Neuron (in vitro differentiated cells): ENCODE results near the gene MGMT.

Experiments used
- H2AFZ ChIP-seq: one replicate; pipeline ENCODE4 v1.6.1; 2013; ENCODE audit warnings: low read depth, mild to moderate bottlenecking, inconsistent platforms, low read length, moderate library complexity
- H3K27me3 ChIP-seq: one replicate; pipeline ENCODE4 v1.6.1; 2013; ENCODE audit warnings: low read length; ENCODE audit not compliant: insufficient read depth
- H3K36me3 ChIP-seq: one replicate; pipeline ENCODE4 v1.6.1; 2013; ENCODE audit warnings: low read length; ENCODE audit not compliant: insufficient read depth
- H3K4me1 ChIP-seq: one replicate; pipeline ENCODE4 v1.6.1; 2013; ENCODE audit warnings: low read length; ENCODE audit not compliant: insufficient read depth
- H3K4me3 ChIP-seq: 2 replicates; pipeline ENCODE4 v1.5.1; 2013; ENCODE audit warnings: mild to moderate bottlenecking, low read length, moderate library complexity
- H3K9me3 ChIP-seq: one replicate; pipeline ENCODE4 v1.6.1; 2013; ENCODE audit warnings: low read length

The MGMT gene

DNA sequence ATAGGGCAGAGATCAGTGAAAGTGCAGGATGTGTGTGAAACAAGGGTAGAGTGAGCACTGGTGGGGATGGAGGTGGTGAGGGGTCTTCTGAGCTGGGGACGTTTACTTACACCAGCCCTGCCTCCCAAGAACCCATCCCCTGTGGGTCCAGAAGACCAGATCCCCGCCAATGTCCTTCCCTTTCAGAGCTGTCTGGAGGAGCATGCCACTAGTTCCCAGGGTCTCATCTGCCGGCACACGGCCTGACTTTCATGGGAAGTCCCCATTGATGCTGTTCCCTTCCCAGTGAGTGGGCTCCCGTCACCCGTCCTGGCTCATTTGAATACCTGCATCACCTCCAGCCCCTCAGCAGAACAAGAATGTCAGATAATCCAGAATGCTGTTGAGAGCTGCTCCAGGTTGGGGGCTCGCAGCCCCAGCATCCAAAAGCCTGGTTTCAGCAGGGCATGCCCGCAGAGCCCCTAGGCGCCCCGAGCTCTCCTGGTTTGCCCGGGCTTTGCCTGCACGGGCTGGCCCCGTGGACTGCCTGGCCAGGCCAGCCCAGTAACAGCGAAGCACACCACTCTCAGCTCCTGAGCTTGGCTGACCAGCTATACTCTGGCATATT lies 246.7 kb downstream of the MGMT start:
- no peaks in the 10 kb centered on the region for H3K27me3 ChIP-seq
- H3K9me3 ChIP-seq, result no peaks in the 10 kb centered on the region
- no peaks in the 10 kb centered on the region for H3K4me1 ChIP-seq
- H2AFZ ChIP-seq, result no peak overlapping the region
- no peak overlapping the region for H3K4me3 ChIP-seq
- H3K36me3 ChIP-seq, result no peaks in the 10 kb centered on the region

DNA sequence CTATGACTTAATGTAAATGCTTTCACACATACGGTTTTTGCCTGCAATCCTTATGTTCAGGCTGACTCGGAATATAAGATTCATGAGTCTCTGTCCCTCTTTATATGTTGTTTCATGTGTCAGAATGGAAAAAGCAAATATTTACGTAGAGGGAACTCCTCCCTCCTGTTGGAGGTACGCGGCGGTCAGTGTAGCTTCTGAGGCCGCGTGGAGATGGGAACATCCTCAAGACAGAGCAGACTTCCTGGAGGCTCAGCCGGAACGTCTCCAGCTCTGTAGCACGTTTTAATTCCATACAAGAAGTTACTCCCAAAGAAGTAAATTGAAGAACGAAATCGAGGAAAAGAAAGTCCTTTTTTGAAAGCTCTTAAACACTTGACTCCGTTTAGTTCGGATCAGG lies 248.8 kb downstream of the MGMT start:
- Histone ChIP-seq H3K4me3 (no peak overlapping the region), H3K9me3 (no peaks in the 10 kb centered on the region), H3K27me3 (no peaks in the 10 kb centered on the region), H3K4me1 (no peaks in the 10 kb centered on the region), H3K36me3 (no peaks in the 10 kb centered on the region), H2AFZ (no peak overlapping the region)

DNA sequence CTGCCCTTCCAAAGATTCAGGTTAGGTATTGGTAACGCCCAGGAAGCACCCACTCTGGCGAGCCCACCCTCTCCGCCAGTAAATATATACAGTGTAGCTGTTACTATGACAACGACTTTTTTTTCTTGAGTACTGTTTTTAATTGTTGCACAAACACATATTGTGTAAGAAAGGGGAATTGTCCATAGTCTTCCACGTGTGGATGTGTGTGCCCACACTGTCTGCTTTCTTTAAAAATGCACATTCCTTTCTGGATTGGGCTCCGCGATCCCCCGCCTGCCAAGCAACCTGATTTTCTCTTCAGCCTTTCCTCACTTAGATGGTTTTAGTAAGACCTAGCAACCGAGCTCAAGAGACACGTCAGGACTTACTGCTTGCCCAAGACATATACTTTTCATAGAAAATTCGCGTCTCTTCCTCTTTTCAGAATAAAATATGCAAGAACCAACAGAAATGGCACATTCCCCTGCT lies 249.2 kb downstream of the MGMT start:
- Histone ChIP-seq H3K4me3 (no peak overlapping the region), H3K27me3 (no peaks in the 10 kb centered on the region)

GRCh38 chr10:129716881-129717280 lies 249.8 kb downstream of the MGMT start:
- no peaks in the 10 kb centered on the region for H3K36me3 ChIP-seq
- H3K4me1 ChIP-seq, result no peaks in the 10 kb centered on the region
- H3K9me3 ChIP-seq, result no peaks in the 10 kb centered on the region
- no peak overlapping the region for H2AFZ ChIP-seq
- no peak overlapping the region for H3K4me3 ChIP-seq
- H3K27me3 ChIP-seq, result no peaks in the 10 kb centered on the region

More for the DNA sequence above, 249.2 kb downstream of the MGMT start:
- no peaks in the 10 kb centered on the region for H3K4me1 ChIP-seq
- H3K36me3 ChIP-seq, result no peaks in the 10 kb centered on the region
- H2AFZ ChIP-seq, result no peak overlapping the region
- no peaks in the 10 kb centered on the region for H3K9me3 ChIP-seq

- Histone ChIP-seq H3K4me1 (no peaks in the 10 kb centered on the region), H2AFZ (no peak overlapping the region), H3K9me3 (no peaks in the 10 kb centered on the region), H3K27me3 (no peaks in the 10 kb centered on the region), H3K4me3 (no peak overlapping the region), H3K36me3 (no peaks in the 10 kb centered on the region)
Observed at GRCh38 chr10:129717816-129718547, 250.9 kb downstream of the MGMT start.

DNA sequence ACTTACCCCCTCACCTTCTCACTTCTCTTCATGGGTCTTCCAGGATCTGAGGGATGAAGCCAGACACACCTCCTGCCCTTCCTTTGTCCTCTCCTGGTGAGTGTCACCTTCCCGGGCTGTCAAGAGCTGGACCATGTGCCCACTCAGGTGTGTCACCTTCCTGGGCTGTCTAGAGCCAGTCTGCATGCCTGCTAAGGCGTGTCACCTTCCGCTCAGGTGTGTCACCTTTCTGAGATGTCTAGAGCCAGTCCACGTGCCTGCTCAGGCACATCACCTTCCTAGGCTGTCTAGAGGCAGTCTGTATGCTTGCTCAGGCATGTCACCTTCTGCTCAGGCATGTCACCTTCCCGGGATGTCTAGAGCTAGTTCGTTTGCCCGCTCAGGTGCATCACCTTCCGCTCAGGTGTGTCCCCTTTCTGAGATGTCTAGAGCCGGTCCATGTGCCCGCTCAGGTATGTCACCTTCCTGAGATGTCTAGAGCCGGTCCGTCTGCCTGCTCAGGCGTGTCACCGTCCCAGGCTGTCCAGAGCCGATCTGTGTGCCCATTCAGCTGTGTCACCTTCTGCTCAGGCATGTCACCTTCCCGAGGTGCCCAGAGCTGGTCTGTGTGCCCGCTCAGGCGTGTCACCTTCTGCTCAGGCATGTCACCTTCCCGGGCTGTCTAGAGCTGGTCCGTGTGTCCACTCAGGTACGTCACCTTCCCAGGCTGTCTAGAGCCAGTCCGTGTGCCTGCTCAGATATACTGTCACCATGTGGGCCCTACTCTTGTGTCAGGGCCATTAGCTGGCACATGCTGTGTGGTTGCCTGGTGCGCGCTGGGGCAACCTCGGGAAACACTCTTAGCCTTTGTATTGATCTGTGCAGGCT lies 251.7 kb downstream of the MGMT start:
- Histone ChIP-seq H3K9me3 (no peaks in the 10 kb centered on the region), H3K4me3 (no peak overlapping the region), H2AFZ (no peak overlapping the region), H3K27me3 (no peaks in the 10 kb centered on the region), H3K4me1 (no peaks in the 10 kb centered on the region), H3K36me3 (no peaks in the 10 kb centered on the region)

DNA sequence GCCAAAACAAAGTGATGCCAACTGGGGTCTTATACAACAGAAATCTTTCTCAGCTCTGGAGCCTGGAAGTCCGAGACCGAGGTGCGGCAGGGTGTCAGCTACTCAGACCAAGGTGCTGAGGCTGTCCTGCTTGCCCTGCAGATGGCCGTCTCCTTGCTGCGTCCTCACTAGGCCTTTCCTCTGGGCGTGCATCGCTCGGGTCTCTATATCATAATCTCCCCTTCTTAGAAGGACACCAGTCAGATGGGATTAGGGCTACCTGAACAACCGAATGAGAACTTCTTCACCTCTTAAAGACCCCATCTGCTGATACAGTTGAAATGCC lies 252.3 kb downstream of the MGMT start:
- Histone ChIP-seq H3K4me3 (no peak overlapping the region), H3K27me3 (no peaks in the 10 kb centered on the region), H3K4me1 (no peaks in the 10 kb centered on the region), H3K36me3 (no peaks in the 10 kb centered on the region), H2AFZ (no peak overlapping the region), H3K9me3 (no peaks in the 10 kb centered on the region)

- Histone ChIP-seq H2AFZ (no peak overlapping the region), H3K36me3 (no peaks in the 10 kb centered on the region), H3K4me1 (no peaks in the 10 kb centered on the region), H3K27me3 (no peaks in the 10 kb centered on the region), H3K9me3 (no peaks in the 10 kb centered on the region), H3K4me3 (no peak overlapping the region)
Observed at GRCh38 chr10:129719889-129720590, 253.0 kb downstream of the MGMT start.

DNA sequence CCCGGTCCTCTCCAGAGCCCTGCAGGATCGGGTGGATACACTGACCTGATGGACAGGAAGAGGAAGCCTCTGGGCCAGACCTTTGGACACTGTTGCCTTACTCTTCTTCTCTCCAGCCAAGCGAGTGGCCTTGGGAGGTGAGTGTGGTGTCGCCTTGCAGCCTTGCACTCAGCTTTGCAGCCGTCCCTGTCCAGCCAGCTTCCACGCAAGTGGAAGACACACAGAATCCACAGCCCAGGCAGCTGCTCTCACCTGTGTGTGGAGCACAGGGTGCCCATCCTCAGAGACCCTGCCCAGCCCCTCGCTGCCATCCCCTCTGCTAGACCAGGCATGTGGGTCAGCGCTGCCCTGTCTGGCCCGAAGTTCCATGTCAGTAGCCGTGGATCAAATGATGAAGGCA lies 258.0 kb downstream of the MGMT start:
- Histone ChIP-seq H3K27me3 (no peaks in the 10 kb centered on the region), H3K36me3 (no peaks in the 10 kb centered on the region), H3K4me3 (no peak overlapping the region), H3K9me3 (no peaks in the 10 kb centered on the region), H2AFZ (no peak overlapping the region), H3K4me1 (no peaks in the 10 kb centered on the region)

DNA sequence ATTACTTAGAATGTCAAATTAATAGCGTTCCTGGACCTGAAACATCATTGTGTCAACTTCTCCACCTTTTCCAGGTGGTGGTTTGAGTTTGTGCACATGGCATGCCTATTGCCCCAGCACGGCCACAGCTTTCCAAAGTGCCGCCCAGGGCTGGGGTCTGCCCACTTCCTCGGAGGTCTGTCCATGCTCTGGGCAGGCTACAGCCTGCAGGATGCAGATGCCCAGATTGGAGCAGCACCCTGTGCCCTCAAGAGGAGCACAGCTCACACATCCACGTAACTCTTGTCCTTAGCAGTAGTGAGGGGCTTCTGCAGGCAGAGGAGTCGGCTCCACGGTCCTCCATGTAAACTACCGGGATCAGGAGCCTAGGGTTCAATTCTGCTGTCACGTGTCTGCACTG lies 258.4 kb downstream of the MGMT start:
- Histone ChIP-seq H3K27me3 (no peaks in the 10 kb centered on the region), H3K4me1 (no peaks in the 10 kb centered on the region), H3K36me3 (no peaks in the 10 kb centered on the region), H3K9me3 (no peaks in the 10 kb centered on the region), H3K4me3 (no peak overlapping the region), H2AFZ (no peak overlapping the region)

GRCh38 chr10:129725890-129726631 lies 259.0 kb downstream of the MGMT start:
- Histone ChIP-seq H3K9me3 (no peaks in the 10 kb centered on the region), H3K27me3 (no peaks in the 10 kb centered on the region), H3K36me3 (no peaks in the 10 kb centered on the region), H3K4me3 (no peak overlapping the region), H3K4me1 (no peaks in the 10 kb centered on the region), H2AFZ (no peak overlapping the region)

DNA sequence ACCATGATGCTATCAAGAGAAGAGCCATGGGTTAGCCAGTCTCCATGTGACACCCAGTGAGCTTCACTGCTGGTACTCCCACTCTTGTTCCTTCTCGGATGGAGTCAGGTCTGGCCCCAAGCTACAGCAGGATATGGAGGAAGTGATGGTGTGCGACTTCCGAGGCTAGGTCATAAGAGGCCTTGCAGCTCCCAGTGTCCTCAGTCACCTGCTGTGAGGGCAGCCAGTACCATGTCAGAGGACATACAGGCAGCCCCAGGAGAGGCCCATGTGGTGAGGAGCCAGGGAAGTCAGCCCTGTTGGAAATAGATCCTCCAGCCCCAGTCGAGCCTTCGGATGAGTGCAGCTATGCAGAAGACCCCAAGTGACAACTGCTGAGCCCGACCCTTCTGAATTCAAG lies 260.0 kb downstream of the MGMT start:
- Histone ChIP-seq H3K4me1 (no peaks in the 10 kb centered on the region), H3K9me3 (no peaks in the 10 kb centered on the region), H3K27me3 (no peaks in the 10 kb centered on the region), H2AFZ (no peak overlapping the region), H3K4me3 (no peak overlapping the region), H3K36me3 (no peaks in the 10 kb centered on the region)
